ENCODE measurements around the gene CLDN11. TPM values are rescaled to one million over a fixed set of nuclear protein-coding genes. Genes with fewer than 3 reads are reported as not detected.

CLDN11 gene
- polyA plus RNA-seq, 3 donors = 0.11 TPM; not detected in 2

DNA sequence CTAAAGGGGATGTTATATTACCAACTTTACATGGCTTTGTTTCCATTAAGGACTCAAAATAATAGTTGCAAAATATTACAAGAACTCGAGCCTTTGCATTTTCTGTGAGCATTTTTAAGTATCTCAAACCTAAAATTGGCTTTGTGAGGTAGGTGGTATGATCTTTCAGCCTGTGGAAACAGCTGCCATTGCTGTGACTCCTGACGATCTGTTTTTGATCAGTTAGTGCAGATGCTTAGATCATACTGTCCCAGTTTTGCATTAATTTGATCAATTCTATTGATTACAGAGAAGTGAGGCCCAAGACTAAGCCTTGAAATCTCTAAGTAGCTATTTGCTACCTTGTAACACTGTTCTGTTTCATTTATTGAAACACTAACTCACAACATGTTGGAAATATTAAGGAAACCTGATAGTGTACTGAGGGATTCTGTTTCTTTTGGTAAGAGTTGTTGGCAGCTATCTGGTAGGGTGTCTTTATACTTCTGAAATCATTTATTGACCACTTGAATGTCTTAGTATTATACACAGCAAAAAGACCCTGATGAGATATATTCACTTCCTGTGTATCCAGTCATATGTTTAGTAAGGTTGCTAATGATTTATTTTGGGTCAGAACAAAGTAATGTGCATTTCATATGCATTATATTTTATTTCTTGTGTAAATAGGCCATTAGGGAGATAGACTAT is 46.3 kb upstream of the CLDN11 start:
- DNase-seq = no peak
- Mint-ChIP-seq H3K4me1 (peaks cover 6% of the 10 kb centered on the region), H3K9me3 (no peaks in the 10 kb centered on the region), H3K36me3 (peaks cover 6 to 9% of the 10 kb centered on the region in 2 donors), H3K4me3 (no peak overlapping the region), H3K27ac (no peak overlapping the region), H3K27me3 (ENCODE audit: low read depth in 3 of 3) (peaks cover 0 to 2% (median 0%) of the 10 kb centered on the region in 3 donors)
- Histone ChIP-seq H3K9ac (ENCODE audit: insufficient read depth, low read length, poor library complexity, severe bottlenecking) (no peak overlapping the region), H4K20me1 (ENCODE audit: insufficient read depth, low read length) (peaks cover 88% of the 10 kb centered on the region), H3K79me2 (ENCODE audit: insufficient read depth, low read length) (no peaks in the 10 kb centered on the region), H3K4me3 (replicated peaks in 1 of 3; ENCODE audit: low read depth in 2 of 3, low read length in 3 of 3) (no peak overlapping the region), H3K27me3 (ENCODE audit: control insufficient read depth in 2 of 2, insufficient read depth in 2 of 2, low read length in 2 of 2) (no peaks in the 10 kb centered on the region), H2AFZ (ENCODE audit: insufficient read depth, low read depth, low read length, poor library complexity, severe bottlenecking) (no peak overlapping the region), H3K36me3 (replicated peaks in 1 of 2; ENCODE audit: control insufficient read depth in 1 of 2, insufficient read depth in 2 of 2, low read length in 2 of 2) (no peaks in the 10 kb centered on the region), H3K4me2 (replicated peaks; ENCODE audit: extremely low read depth, low read length, poor library complexity, severe bottlenecking) (no peak overlapping the region), H3K4me1 (ENCODE audit: control insufficient read depth in 1 of 2, insufficient read depth in 2 of 2, low read length in 2 of 2) (no peaks in the 10 kb centered on the region), H3K27ac (ENCODE audit: low read depth in 1 of 2, low read length in 2 of 2) (no peak overlapping the region), H3K9me3 (replicated peaks in 1 of 2; ENCODE audit: control insufficient read depth in 1 of 2, insufficient read depth in 1 of 2, low read length in 2 of 2) (no peaks in the 10 kb centered on the region)
- no CpG with 5 or more reads among the region's 2 CpGs for WGBS (ENCODE audit: insufficient coverage)
- intact Hi-C loops (cut with micrococcal nuclease) = no loop called here
- TF ChIP-seq, protein P1, sequence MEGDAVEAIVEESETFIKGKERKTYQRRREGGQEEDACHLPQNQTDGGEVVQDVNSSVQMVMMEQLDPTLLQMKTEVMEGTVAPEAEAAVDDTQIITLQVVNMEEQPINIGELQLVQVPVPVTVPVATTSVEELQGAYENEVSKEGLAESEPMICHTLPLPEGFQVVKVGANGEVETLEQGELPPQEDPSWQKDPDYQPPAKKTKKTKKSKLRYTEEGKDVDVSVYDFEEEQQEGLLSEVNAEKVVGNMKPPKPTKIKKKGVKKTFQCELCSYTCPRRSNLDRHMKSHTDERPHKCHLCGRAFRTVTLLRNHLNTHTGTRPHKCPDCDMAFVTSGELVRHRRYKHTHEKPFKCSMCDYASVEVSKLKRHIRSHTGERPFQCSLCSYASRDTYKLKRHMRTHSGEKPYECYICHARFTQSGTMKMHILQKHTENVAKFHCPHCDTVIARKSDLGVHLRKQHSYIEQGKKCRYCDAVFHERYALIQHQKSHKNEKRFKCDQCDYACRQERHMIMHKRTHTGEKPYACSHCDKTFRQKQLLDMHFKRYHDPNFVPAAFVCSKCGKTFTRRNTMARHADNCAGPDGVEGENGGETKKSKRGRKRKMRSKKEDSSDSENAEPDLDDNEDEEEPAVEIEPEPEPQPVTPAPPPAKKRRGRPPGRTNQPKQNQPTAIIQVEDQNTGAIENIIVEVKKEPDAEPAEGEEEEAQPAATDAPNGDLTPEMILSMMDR (IDR thresholded peaks at IDR 0.05) = no peak

DNA sequence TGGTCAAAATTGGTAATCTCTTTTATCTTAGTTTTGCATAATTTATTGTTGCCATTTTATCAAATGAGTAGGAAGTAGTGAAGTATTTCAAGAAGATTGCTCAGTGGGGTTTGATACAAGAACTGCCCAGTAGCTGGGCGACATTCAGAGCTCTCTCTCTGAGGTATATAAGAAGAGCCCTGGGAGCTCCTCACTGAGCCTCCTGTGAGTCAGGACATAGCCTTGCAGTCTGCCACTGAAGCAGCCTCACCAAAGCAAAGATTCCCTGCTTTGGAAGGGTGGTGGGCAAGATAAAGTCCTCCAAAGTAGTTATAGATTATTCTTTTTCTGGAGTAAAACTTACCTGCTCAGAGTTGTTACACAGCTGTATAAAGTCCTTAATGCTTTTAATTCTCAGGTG is 35.1 kb upstream of the CLDN11 start:
- no peak overlapping the region for H3K4me2 ChIP-seq (replicated peaks; ENCODE audit: extremely low read depth, low read length, poor library complexity, severe bottlenecking)
- no peak overlapping the region for H3K27ac ChIP-seq (ENCODE audit: low read depth in 1 of 2, low read length in 2 of 2)
- H3K27me3 Mint-ChIP-seq (ENCODE audit: low read depth in 3 of 3) = no peaks in the 10 kb centered on the region
- intact Hi-C loops (cut with micrococcal nuclease) = no loop called here
- no peak overlapping the region for H3K4me3 ChIP-seq (replicated peaks in 1 of 3; ENCODE audit: low read depth in 2 of 3, low read length in 3 of 3)
- H3K9me3 Mint-ChIP-seq = peaks cover 0 to 11% (median 3%) of the 10 kb centered on the region in 7 donors
- H3K27ac Mint-ChIP-seq = peak overlapping the region in 1 of 7 donors; percentile 1
- WGBS (ENCODE audit: insufficient coverage) = no CpG with 5 or more reads among the region's 1 CpG
- peaks cover 16% of the 10 kb centered on the region for H4K20me1 ChIP-seq (ENCODE audit: insufficient read depth, low read length)
- peaks cover 24 to 67% of the 10 kb centered on the region in 2 donors for H3K36me3 ChIP-seq (replicated peaks in 1 of 2; ENCODE audit: control insufficient read depth in 1 of 2, insufficient read depth in 2 of 2, low read length in 2 of 2)
- H3K9me3 ChIP-seq (replicated peaks in 1 of 2; ENCODE audit: control insufficient read depth in 1 of 2, insufficient read depth in 1 of 2, low read length in 2 of 2) = no peaks in the 10 kb centered on the region
- no peak overlapping the region for H3K9ac ChIP-seq (ENCODE audit: insufficient read depth, low read length, poor library complexity, severe bottlenecking)
- no peaks in the 10 kb centered on the region for H3K27me3 ChIP-seq (ENCODE audit: control insufficient read depth in 2 of 2, insufficient read depth in 2 of 2, low read length in 2 of 2)
- H3K4me3 Mint-ChIP-seq = no peak overlapping the region
- H2AFZ ChIP-seq (ENCODE audit: insufficient read depth, low read depth, low read length, poor library complexity, severe bottlenecking) = no peak overlapping the region
- no peaks in the 10 kb centered on the region for H3K4me1 Mint-ChIP-seq
- DNase-seq = no peak
- TF ChIP-seq, protein P1 (IDR thresholded peaks at IDR 0.05) = no peak
- H3K36me3 Mint-ChIP-seq = peaks cover 52 to 59% of the 10 kb centered on the region in 2 donors
- H3K79me2 ChIP-seq (ENCODE audit: insufficient read depth, low read length) = no peaks in the 10 kb centered on the region
- H3K4me1 ChIP-seq (ENCODE audit: control insufficient read depth in 1 of 2, insufficient read depth in 2 of 2, low read length in 2 of 2) = no peaks in the 10 kb centered on the region
